Kidney epithelial cell (primary cell): ENCODE measurements around the gene SLC26A11. TPM values are rescaled to one million over a fixed set of nuclear protein-coding genes. Genes with fewer than 3 reads are reported as not detected.

Experiments used
- DNase-seq: peaks from one replicate; pipeline ENCODE4 v3.0.0-alpha.2; 2010; ENCODE audit warnings: low read depth
- H3K27me3 ChIP-seq: 2 replicates; pipeline ENCODE4 v1.6.0; 2011; ENCODE audit warnings: low read length; ENCODE audit not compliant: control insufficient read depth, insufficient read depth
- H3K36me3 ChIP-seq: 2 replicates; pipeline ENCODE4 v1.5.1; 2011; ENCODE audit warnings: low read length; ENCODE audit not compliant: control insufficient read depth, insufficient read depth
- H3K4me3 ChIP-seq: 2 replicates; pipeline ENCODE4 v1.5.1; 2011; ENCODE audit warnings: low read depth, mild to moderate bottlenecking, control low read depth, low read length
- total RNA-seq: library from RNA; depleted of rRNA; stranded (reverse); fragments of >200 nt; gene quantifications from 2 replicates; pipeline ENCODE4 v1.2.3, GENCODE V29; 2015
- TF ChIP-seq, protein P1 (sequence below): IDR thresholded peaks from 2 replicates; pipeline ENCODE4 v1.5.1; 2011; ENCODE audit warnings: mild to moderate bottlenecking, moderate library complexity, low read length, control low read depth, inconsistent platforms; ENCODE audit not compliant: insufficient read depth, poor library complexity, severe bottlenecking

SLC26A11 gene
- total RNA-seq, 1 donor from 2014 or later, result 19.1 TPM

DNA sequence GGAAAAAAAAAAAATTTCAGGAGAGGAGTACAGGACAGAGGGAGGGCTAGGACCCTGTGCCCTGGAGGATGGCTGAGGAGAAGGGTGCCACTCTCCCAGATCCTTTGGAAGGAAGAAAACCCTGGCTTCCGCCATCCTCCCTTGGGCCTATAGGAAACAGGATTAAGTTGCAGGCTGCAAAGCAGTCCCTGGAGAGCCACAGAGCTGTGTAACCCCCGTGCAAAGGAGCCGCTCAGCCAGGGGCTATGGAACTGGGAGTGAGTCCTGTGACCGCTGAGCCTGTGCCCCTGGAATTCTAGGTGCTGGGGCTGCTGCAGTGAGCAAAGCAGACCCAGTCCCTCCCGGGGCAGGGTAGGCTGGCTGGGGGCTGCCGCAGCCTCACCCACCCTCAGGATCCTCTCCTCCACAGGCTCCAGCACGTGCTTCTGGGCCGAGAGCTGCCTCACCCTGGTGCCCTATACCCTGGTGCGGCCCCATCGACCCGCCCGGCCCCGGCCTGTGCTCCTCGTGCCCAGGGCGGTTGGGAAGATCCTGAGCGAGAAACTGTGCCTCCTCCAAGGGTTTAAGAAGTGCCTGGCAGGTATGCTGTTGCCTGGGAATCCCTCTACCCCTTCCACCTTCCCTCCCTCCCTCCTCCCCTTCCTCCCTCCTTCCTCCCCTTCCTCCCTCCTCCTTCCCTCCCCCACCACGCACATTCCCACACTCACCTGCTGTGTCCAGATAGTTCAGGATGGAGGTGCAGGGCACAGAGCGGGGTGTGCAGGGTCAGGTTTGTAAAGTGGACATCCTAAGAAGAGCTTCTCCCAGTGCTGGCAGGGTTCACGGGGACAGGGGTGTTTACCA lies 15.4 kb upstream of the SLC26A11 start:
- Histone ChIP-seq H3K27me3 (no peaks in the 10 kb centered on the region), H3K36me3 (no peaks in the 10 kb centered on the region), H3K4me3 (no peak overlapping the region)
- TF ChIP-seq, protein P1, sequence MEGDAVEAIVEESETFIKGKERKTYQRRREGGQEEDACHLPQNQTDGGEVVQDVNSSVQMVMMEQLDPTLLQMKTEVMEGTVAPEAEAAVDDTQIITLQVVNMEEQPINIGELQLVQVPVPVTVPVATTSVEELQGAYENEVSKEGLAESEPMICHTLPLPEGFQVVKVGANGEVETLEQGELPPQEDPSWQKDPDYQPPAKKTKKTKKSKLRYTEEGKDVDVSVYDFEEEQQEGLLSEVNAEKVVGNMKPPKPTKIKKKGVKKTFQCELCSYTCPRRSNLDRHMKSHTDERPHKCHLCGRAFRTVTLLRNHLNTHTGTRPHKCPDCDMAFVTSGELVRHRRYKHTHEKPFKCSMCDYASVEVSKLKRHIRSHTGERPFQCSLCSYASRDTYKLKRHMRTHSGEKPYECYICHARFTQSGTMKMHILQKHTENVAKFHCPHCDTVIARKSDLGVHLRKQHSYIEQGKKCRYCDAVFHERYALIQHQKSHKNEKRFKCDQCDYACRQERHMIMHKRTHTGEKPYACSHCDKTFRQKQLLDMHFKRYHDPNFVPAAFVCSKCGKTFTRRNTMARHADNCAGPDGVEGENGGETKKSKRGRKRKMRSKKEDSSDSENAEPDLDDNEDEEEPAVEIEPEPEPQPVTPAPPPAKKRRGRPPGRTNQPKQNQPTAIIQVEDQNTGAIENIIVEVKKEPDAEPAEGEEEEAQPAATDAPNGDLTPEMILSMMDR, result no peak
- no peak for DNase-seq

DNA sequence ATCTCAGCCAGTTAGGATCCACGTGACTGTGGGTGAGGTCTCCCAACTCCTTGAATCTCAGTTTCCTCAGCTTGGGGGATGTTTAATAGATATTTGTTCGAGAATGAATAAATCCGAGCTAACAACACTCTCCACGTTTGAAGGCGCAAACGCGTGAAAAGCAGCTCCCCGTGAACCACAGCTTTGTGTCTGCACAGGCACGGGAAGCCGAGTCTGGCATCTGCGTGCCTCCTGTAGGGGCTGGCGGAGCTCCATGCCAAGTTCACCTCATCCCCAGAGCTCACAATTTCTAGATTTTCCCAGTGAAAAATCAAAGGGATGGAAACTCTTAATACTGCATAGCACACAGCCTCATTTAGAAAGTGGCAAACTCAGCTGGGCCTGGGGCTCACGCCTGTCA lies 14.4 kb upstream of the SLC26A11 start:
- H3K27me3 ChIP-seq, result no peaks in the 10 kb centered on the region
- no peaks in the 10 kb centered on the region for H3K36me3 ChIP-seq
- no peak for DNase-seq
- TF ChIP-seq, protein P1, result no peak
- no peak overlapping the region for H3K4me3 ChIP-seq

DNA sequence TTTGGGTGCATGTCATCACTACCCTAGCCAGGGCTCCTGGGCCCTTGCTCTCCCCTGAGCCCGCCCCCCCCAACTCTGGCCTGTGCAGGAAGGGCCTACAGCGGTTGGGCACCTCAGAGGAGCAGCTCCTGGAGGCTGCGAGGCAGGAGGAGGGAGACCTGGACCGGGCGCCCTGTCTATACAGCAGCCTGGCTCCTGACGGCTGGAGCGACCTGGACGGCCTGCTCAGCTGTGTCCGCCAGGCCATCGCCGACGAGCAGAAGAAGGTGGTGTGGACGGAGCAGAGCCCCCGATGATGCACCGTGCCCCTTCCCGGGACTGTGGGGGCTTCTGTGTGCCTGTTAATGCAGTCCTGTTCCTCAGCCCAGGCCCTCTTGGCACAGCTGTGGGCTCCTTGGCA lies 12.2 kb upstream of the SLC26A11 start:
- DNase-seq, result no peak
- Histone ChIP-seq H3K27me3 (no peaks in the 10 kb centered on the region), H3K36me3 (no peaks in the 10 kb centered on the region), H3K4me3 (no peak overlapping the region)
- TF ChIP-seq, protein P1, result no peak

DNA sequence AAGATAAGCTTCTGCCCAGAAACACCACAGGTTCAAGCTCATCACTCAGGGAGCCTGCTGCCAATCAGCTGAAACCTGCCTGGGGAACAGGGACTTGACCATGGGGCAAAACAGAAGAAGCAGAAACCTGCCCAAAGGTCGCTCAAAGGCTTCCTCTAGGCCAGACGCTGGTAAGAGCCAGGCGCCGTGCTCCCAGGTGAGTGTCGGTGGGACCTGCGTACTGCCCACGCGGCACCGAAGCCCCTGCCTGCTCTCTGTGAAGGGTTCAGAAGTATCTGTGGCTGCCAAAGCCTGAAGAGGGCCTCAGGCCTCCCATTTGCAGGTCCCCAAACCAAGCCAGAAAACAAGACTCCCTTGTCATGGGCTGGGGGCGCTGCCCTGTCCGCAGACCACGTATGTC lies 10.5 kb upstream of the SLC26A11 start:
- no peaks in the 10 kb centered on the region for H3K36me3 ChIP-seq
- no peak for DNase-seq

DNA sequence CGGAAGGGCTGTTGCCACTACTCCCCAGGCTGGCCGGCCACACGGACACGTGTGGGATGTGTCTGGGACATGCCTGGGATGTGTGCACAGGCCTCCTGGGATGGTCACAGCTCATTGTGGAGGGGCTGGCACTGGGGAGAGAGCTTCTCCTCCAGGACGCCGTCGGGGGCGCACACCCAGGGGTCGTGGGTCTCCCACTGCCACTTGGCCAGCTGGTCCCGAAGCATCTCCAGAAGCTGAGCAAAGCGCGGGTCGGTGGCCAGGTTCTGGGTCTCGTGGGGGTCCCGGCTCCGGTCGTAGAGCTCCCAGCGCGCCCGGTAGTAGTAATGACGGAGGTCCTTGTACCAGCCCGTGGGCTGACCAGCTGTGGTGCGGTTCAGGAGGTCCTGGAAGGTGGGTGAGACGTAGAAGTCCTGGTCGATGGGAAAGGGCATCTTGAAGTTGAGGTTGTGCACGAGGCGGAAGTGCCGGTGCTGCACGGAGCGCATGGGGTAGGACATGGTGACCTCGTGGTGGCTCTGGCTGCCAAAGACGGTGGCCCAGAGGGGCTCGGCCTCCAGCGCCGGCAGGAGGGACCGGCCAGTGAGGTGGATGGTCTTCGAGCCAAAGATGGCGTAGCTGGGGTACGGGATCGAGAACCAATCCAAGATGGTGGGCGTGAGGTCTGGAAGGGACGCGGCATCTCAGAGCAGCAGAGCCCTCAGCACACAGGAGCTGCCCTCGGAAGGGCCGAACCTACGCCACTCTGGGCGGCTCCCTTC lies 9.7 kb upstream of the SLC26A11 start:
- Histone ChIP-seq H3K36me3 (no peaks in the 10 kb centered on the region), H3K4me3 (no peak overlapping the region), H3K27me3 (no peaks in the 10 kb centered on the region)
- TF ChIP-seq, protein P1, result no peak
- DNase-seq, result no peak

More for the DNA sequence above, 10.5 kb upstream of the SLC26A11 start:
- H3K4me3 ChIP-seq, result no peak overlapping the region
- no peaks in the 10 kb centered on the region for H3K27me3 ChIP-seq
- TF ChIP-seq, protein P1, result no peak
